AG10803 (cell line): Measurements from ENCODE around the gene C1QTNF1.
A peak's percentile ranks its signal among the peaks of the same experiment; 100 is the strongest.

Experiments
- DNase-seq: peaks from one replicate; pipeline ENCODE4 v3.0.0; 2010; ENCODE audit warnings: low read depth
- H3K4me3 ChIP-seq: 2 replicates; pipeline ENCODE4 v1.5.1; 2011; ENCODE audit warnings: mild to moderate bottlenecking, low read length, control low read depth
- CTCF ChIP-seq: conservative IDR thresholded peaks from 2 replicates; pipeline ENCODE4 v1.5.1; 2011; ENCODE audit warnings: mild to moderate bottlenecking, low read length, control low read depth, inconsistent platforms

Gene C1QTNF1

DNA sequence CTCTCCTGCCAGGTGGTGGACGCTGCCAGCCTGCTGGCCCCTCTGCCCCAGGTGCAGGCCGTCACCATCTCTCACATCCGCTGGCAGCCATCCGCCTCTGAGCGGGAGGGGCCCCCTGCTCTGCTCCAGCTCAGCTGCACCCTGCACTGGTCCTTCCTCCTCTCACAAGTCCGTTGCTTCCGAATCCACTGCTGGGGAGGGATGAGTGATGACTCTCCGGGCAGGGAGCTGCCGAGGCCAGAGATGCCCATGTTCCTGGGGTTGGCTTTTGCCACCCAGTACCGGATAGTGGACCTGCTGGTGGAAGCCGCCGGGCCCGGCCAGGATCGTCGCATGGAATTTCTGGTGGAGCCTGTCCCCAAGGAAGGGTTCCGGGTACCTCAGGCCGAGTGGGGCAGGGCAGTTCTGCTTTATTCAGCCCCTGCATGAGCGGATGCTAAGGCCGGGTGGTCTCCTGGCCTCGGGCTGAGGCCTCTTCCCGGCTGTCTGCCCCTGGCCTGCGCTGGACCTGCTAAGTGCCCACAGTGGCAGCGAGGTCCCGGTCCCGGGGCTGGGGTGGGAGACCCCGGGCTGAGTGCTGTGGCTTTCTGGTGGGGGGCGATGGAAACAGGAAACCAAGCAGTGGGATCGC is 62.1 kb downstream of the C1QTNF1 start:
- no peak for DNase-seq
- no peak for TF ChIP-seq CTCF

DNA sequence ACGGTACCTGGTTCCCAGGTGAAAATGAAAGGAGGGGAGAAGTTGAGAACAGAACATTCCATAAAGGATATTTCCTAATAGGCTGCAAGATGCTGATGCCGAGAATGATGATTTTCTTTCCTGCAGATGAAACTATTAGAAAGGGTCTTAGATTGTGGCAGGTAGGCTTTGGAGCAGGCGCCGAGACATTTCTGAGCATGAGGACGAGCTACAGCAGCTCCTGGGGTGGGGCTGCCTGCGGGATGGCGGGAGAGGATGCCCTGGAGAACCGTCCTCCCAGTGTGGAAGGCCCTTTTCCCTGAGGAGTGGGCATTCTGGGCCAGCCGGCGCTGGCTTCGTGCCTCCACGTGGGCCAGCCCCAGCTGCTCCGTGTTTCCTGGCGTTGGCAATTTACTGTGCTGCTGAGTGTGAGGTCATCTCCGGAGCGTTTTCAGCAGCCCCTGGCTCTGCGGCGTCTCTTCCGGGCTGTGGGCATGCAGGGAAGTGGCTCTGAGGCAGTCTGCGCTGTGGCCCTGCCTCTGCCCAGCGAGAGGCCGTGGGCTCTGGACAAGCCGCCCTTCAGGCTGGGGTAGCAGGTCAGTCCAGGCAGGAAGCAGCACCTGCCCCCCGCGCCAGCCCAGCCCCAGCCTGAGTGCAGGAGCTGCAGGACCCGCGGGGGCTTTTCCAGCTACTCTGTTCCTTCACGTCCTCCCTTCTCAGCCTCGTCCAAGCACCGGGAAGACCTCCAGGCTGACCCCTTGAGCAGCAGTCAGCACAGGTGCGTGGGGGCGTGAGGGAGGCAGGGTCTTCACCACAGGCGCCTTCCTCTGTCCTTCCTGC is 62.8 kb downstream of the C1QTNF1 start:
- no peak for TF ChIP-seq CTCF
- H3K4me3 ChIP-seq = no peak overlapping the region
- DNase-seq = no peak

More for the DNA sequence above, 62.1 kb downstream of the C1QTNF1 start:
- no peak overlapping the region for H3K4me3 ChIP-seq

DNA sequence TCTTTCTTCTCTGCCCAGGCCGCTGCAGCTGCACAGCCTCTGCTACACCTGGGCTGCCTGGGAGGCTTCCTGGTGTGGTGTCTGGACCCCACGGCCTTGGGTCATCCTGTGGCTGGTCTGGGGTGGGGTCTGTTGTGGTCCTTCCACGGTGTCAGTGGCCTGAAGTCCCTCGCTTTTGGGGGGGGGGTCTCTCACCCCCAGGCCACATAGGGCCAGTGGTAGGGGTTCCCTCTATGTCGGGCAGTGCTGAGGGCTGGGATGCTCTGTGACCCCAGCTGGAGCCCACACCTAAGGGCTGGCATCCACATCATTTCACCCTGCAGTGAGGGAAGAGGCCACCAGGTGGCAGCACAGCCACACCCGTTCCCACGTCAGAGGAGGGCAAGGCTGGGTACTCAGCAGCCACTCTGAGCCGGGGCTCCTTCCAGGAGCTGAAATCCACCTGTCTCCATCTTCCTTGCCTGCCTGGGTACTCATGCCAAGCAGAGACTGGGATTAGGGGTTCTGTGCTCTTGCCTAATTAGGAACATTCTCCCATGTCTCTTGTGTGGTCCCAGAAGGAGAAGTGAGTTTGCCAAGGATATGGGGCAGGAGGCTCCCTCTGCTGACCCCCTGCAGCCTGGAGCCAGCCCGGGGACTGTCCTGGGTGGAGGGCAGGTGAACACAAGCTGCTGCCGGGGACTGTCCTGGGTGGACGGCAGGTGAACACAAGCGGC is 63.6 kb downstream of the C1QTNF1 start:
- H3K4me3 ChIP-seq = no peak overlapping the region
- DNase-seq = peak; percentile 33
- peak; percentile 84 for TF ChIP-seq CTCF

- no peak overlapping the region for H3K4me3 ChIP-seq
- no peak for TF ChIP-seq CTCF
- no peak for DNase-seq
Measured at GRCh38 chr17:79088247-79088996, 64.5 kb downstream of the C1QTNF1 start.

- no peak for DNase-seq
- H3K4me3 ChIP-seq = no peak overlapping the region
- TF ChIP-seq CTCF = no peak
Measured at GRCh38 chr17:79088997-79089328, 65.0 kb downstream of the C1QTNF1 start.

- no peak overlapping the region for H3K4me3 ChIP-seq
- no peak for TF ChIP-seq CTCF
- no peak for DNase-seq
Measured at GRCh38 chr17:79089720-79090442, 65.9 kb downstream of the C1QTNF1 start.
